ENCODE measurements around the gene SPCS3.

The SPCS3 gene

GRCh38 chr4:176298664-176299063, 21.1 kb upstream of the SPCS3 start:
- Histone ChIP-seq H3K56ac (ENCODE audit: low read length) (peak overlapping the region; percentile 64), H3K79me2 (ENCODE audit: control insufficient read depth, insufficient read depth, low read length) (no peaks in the 10 kb centered on the region), H2BK5ac (ENCODE audit: low read length) (no peak overlapping the region), H3K36me3 (ENCODE audit: control insufficient read depth, insufficient read depth, low read length) (no peaks in the 10 kb centered on the region), H3K9ac (ENCODE audit: low read length) (no peak overlapping the region), H3K4ac (ENCODE audit: low read depth, low read length) (peak overlapping the region; percentile 16), H2BK120ac (ENCODE audit: low read depth, low read length) (no peak overlapping the region), H3K27me3 (ENCODE audit: insufficient read depth, low read length, poor library complexity) (no peaks in the 10 kb centered on the region), H4K8ac (ENCODE audit: low read depth, low read length) (no peak overlapping the region), H2BK15ac (replicated peaks; ENCODE audit: low read depth) (no peak overlapping the region), H3K79me1 (ENCODE audit: low read length) (no peaks in the 10 kb centered on the region), H3K4me2 (ENCODE audit: low read length) (no peak overlapping the region), H3K27ac (ENCODE audit: low read depth, low read length) (no peak overlapping the region), H3K18ac (ENCODE audit: low read length) (no peak overlapping the region), H2AK5ac (ENCODE audit: low read length) (no peak overlapping the region), H3K23ac (ENCODE audit: low read length) (no peak overlapping the region), H3K4me1 (ENCODE audit: control insufficient read depth, low read depth, low read length) (peaks cover 5% of the 10 kb centered on the region), H4K5ac (ENCODE audit: low read length) (no peak overlapping the region), H3K4me3 (ENCODE audit: low read length) (no peak overlapping the region)
- DNase-seq = peak; percentile 37
- no CpG with 5 or more reads among the region's 6 CpGs for WGBS (ENCODE audit: extremely low coverage, insufficient coverage, low lambda C conversion rate)

- H3K4me2 ChIP-seq (ENCODE audit: low read length) = no peak overlapping the region
- peaks cover 10% of the 10 kb centered on the region for H3K4me1 ChIP-seq (ENCODE audit: control insufficient read depth, low read depth, low read length)
- H3K4me3 ChIP-seq (ENCODE audit: low read length) = no peak overlapping the region
- no peak overlapping the region for H4K5ac ChIP-seq (ENCODE audit: low read length)
- no peak overlapping the region for H4K8ac ChIP-seq (ENCODE audit: low read depth, low read length)
- no peaks in the 10 kb centered on the region for H3K79me2 ChIP-seq (ENCODE audit: control insufficient read depth, insufficient read depth, low read length)
- no peak overlapping the region for H3K23ac ChIP-seq (ENCODE audit: low read length)
- peak overlapping the region; percentile 45 for H3K18ac ChIP-seq (ENCODE audit: low read length)
- peak overlapping the region; percentile 45 for H3K56ac ChIP-seq (ENCODE audit: low read length)
- peak overlapping the region; percentile 24 for H2BK5ac ChIP-seq (ENCODE audit: low read length)
- peak; percentile 59 for DNase-seq
- H3K36me3 ChIP-seq (ENCODE audit: control insufficient read depth, insufficient read depth, low read length) = no peaks in the 10 kb centered on the region
- H2BK15ac ChIP-seq (replicated peaks; ENCODE audit: low read depth) = no peak overlapping the region
- H3K79me1 ChIP-seq (ENCODE audit: low read length) = no peaks in the 10 kb centered on the region
- H3K27me3 ChIP-seq (ENCODE audit: insufficient read depth, low read length, poor library complexity) = no peaks in the 10 kb centered on the region
- H3K9ac ChIP-seq (ENCODE audit: low read length) = no peak overlapping the region
- H2BK120ac ChIP-seq (ENCODE audit: low read depth, low read length) = peak overlapping the region; percentile 73
- no CpG with 5 or more reads among the region's 9 CpGs for WGBS (ENCODE audit: extremely low coverage, insufficient coverage, low lambda C conversion rate)
- peak overlapping the region; percentile 20 for H3K27ac ChIP-seq (ENCODE audit: low read depth, low read length)
- no peak overlapping the region for H3K4ac ChIP-seq (ENCODE audit: low read depth, low read length)
- no peak overlapping the region for H2AK5ac ChIP-seq (ENCODE audit: low read length)
Measured at GRCh38 chr4:176300036-176300435, 19.7 kb upstream of the SPCS3 start.

GRCh38 chr4:176300565-176300964, 19.2 kb upstream of the SPCS3 start:
- peak overlapping the region; percentile 45 for H3K18ac ChIP-seq (ENCODE audit: low read length)
- peak overlapping the region; percentile 20 for H3K27ac ChIP-seq (ENCODE audit: low read depth, low read length)
- H3K9ac ChIP-seq (ENCODE audit: low read length) = no peak overlapping the region
- no peak overlapping the region for H2AK5ac ChIP-seq (ENCODE audit: low read length)
- H2BK15ac ChIP-seq (replicated peaks; ENCODE audit: low read depth) = peak overlapping the region; percentile 94
- no peaks in the 10 kb centered on the region for H3K36me3 ChIP-seq (ENCODE audit: control insufficient read depth, insufficient read depth, low read length)
- peak overlapping the region; percentile 16 for H3K4ac ChIP-seq (ENCODE audit: low read depth, low read length)
- H4K8ac ChIP-seq (ENCODE audit: low read depth, low read length) = peak overlapping the region; percentile 39
- H3K79me1 ChIP-seq (ENCODE audit: low read length) = no peaks in the 10 kb centered on the region
- H3K4me2 ChIP-seq (ENCODE audit: low read length) = no peak overlapping the region
- H2BK5ac ChIP-seq (ENCODE audit: low read length) = peak overlapping the region; percentile 24
- H3K4me1 ChIP-seq (ENCODE audit: control insufficient read depth, low read depth, low read length) = peaks cover 10% of the 10 kb centered on the region
- H3K27me3 ChIP-seq (ENCODE audit: insufficient read depth, low read length, poor library complexity) = no peaks in the 10 kb centered on the region
- no peak overlapping the region for H3K23ac ChIP-seq (ENCODE audit: low read length)
- no peak overlapping the region for H4K5ac ChIP-seq (ENCODE audit: low read length)
- no peak overlapping the region for H2BK120ac ChIP-seq (ENCODE audit: low read depth, low read length)
- H3K79me2 ChIP-seq (ENCODE audit: control insufficient read depth, insufficient read depth, low read length) = no peaks in the 10 kb centered on the region
- H3K4me3 ChIP-seq (ENCODE audit: low read length) = no peak overlapping the region
- DNase-seq = peak; percentile 51
- peak overlapping the region; percentile 45 for H3K56ac ChIP-seq (ENCODE audit: low read length)

GRCh38 chr4:176302283-176303275, 17.2 kb upstream of the SPCS3 start:
- Histone ChIP-seq H3K18ac (ENCODE audit: low read length) (no peak overlapping the region), H2BK120ac (ENCODE audit: low read depth, low read length) (peak overlapping the region; percentile 18), H3K4me2 (ENCODE audit: low read length) (no peak overlapping the region), H3K9ac (ENCODE audit: low read length) (no peak overlapping the region), H3K4me3 (ENCODE audit: low read length) (no peak overlapping the region), H3K56ac (ENCODE audit: low read length) (no peak overlapping the region), H2AK5ac (ENCODE audit: low read length) (peak overlapping the region; percentile 47), H4K5ac (ENCODE audit: low read length) (no peak overlapping the region), H3K27me3 (ENCODE audit: insufficient read depth, low read length, poor library complexity) (no peaks in the 10 kb centered on the region), H2BK15ac (replicated peaks; ENCODE audit: low read depth) (peak overlapping the region; percentile 47), H3K4me1 (ENCODE audit: control insufficient read depth, low read depth, low read length) (peaks cover 10% of the 10 kb centered on the region), H3K23ac (ENCODE audit: low read length) (no peak overlapping the region), H3K36me3 (ENCODE audit: control insufficient read depth, insufficient read depth, low read length) (no peaks in the 10 kb centered on the region), H3K79me1 (ENCODE audit: low read length) (no peaks in the 10 kb centered on the region), H3K79me2 (ENCODE audit: control insufficient read depth, insufficient read depth, low read length) (no peaks in the 10 kb centered on the region), H3K27ac (ENCODE audit: low read depth, low read length) (no peak overlapping the region), H2BK5ac (ENCODE audit: low read length) (no peak overlapping the region), H4K8ac (ENCODE audit: low read depth, low read length) (no peak overlapping the region), H3K4ac (ENCODE audit: low read depth, low read length) (no peak overlapping the region)
- no CpG with 5 or more reads among the region's 2 CpGs for WGBS (ENCODE audit: extremely low coverage, insufficient coverage, low lambda C conversion rate)
- peak; percentile 54 for DNase-seq

- Histone ChIP-seq H2AK5ac (ENCODE audit: low read length) (no peak overlapping the region), H3K4ac (ENCODE audit: low read depth, low read length) (no peak overlapping the region), H2BK120ac (ENCODE audit: low read depth, low read length) (peak overlapping the region; percentile 61), H3K23ac (ENCODE audit: low read length) (no peak overlapping the region), H3K27me3 (ENCODE audit: insufficient read depth, low read length, poor library complexity) (no peaks in the 10 kb centered on the region), H3K56ac (ENCODE audit: low read length) (no peak overlapping the region), H3K79me1 (ENCODE audit: low read length) (no peaks in the 10 kb centered on the region), H3K18ac (ENCODE audit: low read length) (peak overlapping the region; percentile 80), H3K4me3 (ENCODE audit: low read length) (no peak overlapping the region), H2BK5ac (ENCODE audit: low read length) (peak overlapping the region; percentile 79), H4K5ac (ENCODE audit: low read length) (no peak overlapping the region), H4K8ac (ENCODE audit: low read depth, low read length) (no peak overlapping the region), H3K27ac (ENCODE audit: low read depth, low read length) (peak overlapping the region; percentile 46), H2BK15ac (replicated peaks; ENCODE audit: low read depth) (peak overlapping the region; percentile 100), H3K9ac (ENCODE audit: low read length) (no peak overlapping the region), H3K36me3 (ENCODE audit: control insufficient read depth, insufficient read depth, low read length) (no peaks in the 10 kb centered on the region), H3K79me2 (ENCODE audit: control insufficient read depth, insufficient read depth, low read length) (no peaks in the 10 kb centered on the region), H3K4me1 (ENCODE audit: control insufficient read depth, low read depth, low read length) (peaks cover 10% of the 10 kb centered on the region), H3K4me2 (ENCODE audit: low read length) (no peak overlapping the region)
- DNase-seq = peak; percentile 90
- no CpG with 5 or more reads among the region's 1 CpG for WGBS (ENCODE audit: extremely low coverage, insufficient coverage, low lambda C conversion rate)
Measured at GRCh38 chr4:176303938-176304337, 15.8 kb upstream of the SPCS3 start.
